NAMALWA (cell line): ENCODE data around the gene SCAP.
A peak's percentile ranks its signal among the peaks of the same experiment; 100 is the strongest.

ENCODE experiments used
- DNase-seq: peaks from one replicate; pipeline ENCODE4 v3.0.0-alpha.2; 2015; ENCODE audit warnings: low spot score

The SCAP gene

DNA sequence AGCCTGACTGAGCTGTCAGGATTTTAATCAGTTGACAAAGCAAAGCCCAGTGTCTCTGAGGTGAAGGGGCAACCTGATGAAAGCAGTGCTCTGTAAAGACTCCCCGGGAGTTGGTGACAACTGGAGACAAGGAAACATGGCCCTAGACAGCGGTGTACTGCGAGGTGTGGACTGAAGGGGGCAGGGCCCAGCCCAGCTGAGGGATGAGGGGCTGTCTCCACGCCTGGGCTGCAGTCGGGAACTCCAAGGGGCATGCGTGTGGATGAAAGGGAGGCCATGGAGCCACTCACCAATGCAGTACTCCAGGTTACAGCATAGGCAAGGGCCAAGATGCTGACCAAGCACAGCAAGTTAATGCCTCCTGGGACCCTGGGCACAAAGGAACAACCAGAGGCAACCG is 45.1 kb downstream of the SCAP start:
- DNase-seq = no peak

DNA sequence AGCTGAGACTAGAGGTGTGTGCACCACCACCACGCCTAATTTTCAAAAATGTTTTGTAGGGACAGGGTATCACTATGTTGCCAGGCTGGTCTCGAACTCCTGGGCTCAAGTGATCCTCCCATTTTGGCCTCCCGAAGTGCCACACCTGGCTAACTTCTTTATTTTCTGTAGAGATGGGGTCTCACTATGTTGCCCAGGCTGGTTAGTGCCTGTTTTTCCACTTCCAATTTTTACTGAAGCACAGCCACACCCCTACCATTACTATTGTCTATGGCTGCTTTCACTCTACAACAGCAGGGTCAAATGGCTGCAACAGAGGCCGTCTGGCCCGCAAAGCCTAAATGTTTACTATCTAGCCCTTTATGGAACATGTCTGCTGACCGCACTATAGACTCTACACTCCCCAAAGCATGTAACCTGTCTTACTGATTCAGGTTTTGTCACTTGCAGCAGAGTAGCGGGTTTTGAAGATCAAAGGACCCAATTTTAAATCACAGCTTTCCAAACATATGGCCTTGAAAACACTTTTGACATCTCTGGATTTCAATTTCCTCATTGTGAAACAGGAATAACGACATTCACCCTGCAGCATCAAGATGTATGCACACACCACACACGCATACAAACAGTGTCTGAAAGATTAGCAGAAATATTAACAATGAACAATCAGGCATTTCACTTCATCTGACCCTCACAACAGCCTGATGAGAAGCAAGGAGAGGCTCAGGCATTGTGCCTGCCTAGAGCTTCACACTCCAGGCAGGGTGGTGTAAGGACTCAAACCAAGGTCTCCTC is 46.1 kb downstream of the SCAP start:
- DNase-seq = no peak

DNA sequence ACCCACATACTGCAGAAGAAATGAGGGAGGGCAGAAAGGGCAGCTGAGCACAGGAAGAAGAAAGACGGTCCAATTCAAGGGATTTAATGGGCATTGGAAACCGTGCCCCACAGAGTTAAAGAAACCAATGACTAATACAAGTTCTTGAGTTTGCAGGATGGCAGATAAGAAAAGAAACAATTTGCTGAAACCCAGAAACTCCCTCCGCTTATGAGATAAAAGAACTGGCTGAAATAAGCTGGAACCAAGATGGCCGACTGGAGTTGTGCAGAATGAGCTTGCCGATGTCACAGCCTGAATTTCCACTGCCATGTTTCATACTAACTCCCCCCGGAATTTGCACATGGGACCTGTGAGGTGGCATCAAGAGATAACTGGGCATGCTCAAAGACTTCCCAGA is 47.1 kb downstream of the SCAP start:
- no peak for DNase-seq

DNA sequence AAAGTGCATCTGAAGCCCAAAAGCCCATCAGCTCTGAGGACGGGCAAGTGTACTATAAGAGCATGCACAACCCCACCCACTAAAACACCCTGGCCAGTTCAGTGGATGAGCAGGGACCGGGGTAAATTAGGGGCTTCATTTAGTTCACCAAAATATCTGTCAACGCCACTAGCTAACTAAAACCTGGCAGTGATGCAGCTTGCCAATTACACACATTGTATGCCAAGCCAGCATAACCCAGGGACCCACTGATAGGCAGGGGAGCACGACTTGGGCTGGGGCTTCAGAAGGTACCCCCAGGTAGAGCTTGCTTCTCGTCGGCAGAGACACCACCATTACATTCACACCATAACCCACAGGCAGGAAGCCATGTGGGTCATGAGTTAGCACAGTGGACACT is 47.9 kb downstream of the SCAP start:
- DNase-seq = no peak

DNA sequence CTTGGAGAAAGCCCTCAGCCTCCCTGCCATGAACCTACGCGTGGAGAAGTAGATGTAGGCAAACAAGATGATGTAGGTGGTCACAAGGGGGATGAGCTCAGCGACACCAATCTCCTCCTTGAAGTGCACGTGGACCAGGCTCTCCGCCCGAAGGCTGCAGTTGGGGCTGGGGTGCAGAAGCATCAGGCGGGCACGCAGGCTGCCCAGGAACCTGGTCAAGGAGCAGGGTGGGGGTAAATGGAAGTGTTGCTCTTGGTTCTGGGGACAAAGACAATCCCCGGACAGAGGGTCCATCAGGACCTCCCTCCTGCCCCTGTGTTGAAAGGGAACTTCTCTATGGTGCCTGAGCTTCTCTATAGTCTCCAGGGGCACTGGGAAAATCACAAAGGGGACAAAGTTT is 49.8 kb downstream of the SCAP start:
- DNase-seq = no peak

DNA sequence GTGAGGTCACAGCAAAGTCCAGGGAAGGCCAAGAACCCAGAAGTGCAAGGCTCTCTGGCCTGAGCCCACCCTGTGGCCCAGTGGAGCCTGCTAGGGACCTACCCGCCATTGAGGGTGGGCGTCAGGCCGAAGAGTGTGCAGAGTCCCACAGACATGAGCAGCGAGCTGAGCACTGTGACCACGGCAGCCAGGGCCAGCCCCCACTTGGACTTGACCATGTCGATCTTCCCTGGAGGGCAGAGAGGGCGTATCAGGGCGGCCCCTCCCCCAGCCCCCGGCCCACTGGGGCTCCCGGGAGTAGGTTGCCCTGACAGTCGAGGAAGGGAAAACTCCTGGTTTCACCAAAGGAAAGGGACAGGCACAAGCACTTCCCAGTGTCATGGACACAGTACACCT is 50.4 kb downstream of the SCAP start:
- no peak for DNase-seq

DNA sequence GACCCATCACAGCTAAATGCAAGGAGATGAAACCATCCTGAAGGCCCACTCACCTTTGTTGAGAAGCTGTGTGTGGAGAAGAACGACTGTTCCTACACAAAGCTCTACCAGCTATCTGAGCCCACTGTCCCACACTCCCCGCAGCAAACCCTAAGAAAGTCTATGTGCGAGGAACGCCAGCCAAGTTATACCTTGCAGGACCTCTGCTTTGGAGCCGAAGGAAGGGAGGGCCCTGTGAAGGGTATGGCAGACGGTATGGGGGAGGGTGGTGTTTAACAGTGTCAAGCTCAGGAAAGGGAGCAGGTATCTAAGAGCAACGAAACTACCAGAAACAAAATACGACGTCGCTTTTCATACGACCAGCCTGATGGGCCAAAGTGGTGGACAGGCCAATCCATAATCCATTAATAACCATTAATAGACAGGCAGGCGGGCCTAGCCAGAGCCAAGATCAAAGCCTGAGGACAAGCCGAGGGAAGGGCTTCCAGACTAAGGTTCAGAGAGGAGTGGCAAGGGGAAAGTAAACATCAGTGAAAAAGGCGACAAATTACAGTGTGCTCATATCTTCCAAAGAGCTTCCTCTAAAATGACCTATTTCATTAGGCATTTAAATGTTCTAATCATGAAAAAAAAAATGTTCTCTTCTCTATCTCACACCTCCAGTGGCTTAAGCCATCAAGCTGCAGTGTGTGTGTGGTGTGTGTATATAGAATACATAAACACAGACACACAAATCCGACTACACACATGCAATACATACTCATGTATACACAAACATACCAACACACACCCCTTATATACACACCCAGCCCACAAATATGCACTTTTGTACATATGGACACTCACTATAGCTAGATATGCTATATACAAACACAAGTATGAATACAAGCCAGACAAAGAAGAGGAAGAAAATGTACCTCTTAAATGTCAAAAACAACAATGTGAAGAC is 51.0 kb downstream of the SCAP start:
- DNase-seq = no peak

DNA sequence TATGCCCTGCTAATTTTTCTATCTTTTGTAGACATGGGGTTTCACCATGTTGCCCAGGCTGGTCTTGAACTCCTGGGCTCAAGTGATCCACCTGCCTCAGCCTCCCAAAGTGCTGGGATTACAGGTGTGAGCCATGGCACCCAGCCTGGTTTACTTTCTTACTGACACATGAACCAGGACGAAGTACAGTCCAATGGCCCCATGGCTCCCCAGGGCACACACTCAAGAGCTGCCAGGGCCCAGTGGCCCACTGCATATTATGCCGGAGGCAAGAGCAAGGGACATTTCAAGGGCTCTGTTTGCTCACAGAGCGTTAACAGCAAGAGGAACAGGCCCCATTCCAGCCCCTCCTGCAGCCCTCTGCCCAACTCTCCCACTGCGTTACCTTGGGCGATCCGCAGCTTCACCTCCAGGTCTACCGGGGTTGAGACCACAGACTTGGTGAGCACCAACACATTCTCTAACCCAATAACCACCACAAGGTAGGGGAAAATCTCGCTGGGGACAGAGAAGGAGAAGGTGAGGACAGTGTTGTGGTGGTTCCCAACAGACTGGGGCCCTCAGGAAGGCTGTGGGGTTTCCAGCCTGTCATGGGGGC is 52.1 kb downstream of the SCAP start:
- DNase-seq = no peak

DNA sequence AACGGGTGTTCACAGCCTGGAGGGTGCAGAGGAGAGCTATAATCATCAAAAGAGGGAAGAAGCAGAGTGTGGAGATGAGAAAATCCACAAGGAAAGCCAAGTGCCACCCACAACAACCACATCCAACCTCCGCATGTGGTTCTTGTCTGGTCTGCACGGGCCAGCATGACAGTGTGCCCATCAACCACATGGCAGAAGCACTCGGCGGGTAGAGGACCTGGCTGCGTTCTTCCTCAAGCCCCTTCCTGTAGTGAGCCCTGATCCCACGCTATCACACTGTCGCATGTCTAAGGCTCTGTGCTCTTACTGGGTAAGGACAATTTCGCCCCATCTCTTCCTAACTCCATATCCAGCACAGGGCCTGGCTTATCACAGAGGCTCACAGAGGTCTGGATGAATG is 53.0 kb downstream of the SCAP start:
- no peak for DNase-seq

DNA sequence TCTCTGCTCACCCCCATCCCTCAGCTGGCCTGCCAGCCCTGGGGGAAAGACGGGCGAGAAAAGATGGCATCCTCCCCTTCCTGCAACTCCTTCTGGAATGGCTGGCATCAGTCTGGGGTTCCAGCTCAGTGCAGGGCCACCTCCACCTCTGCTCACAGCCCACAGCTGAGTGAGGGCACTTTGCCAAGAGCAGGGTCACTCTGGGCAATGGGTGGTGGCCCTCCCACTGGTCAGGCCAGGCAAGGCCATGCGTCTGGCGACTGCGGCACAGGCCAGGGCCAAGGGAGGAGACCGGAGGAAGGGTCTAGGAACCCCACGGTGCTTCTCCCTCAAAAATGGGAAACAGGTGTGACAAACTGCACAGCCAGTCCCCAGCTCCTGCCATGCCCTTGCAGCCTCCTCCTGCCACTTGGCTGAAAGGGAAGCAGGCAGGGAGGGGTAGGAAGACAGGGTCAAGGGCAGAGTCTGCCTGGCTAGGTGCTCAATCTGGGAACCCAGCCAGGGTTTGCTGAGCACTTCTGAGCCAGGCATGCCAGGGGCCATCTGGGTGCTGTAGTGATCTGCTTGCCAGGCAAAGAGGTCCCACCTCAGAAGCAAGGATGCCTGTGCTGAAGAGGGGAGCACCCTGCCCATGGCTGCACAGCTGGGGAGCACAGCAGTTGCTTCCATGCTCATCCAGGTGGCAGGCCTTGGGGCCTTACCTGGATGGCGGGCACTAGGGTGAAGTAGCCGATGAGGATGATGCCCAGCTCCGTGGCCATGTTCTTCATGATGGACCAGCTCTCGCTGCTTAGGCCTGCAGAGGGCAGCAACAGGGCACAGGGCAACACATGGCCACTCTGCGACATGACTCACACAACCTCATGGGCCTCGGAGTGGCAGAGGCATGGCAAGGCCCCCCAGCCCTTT is 53.7 kb downstream of the SCAP start:
- DNase-seq = no peak

DNA sequence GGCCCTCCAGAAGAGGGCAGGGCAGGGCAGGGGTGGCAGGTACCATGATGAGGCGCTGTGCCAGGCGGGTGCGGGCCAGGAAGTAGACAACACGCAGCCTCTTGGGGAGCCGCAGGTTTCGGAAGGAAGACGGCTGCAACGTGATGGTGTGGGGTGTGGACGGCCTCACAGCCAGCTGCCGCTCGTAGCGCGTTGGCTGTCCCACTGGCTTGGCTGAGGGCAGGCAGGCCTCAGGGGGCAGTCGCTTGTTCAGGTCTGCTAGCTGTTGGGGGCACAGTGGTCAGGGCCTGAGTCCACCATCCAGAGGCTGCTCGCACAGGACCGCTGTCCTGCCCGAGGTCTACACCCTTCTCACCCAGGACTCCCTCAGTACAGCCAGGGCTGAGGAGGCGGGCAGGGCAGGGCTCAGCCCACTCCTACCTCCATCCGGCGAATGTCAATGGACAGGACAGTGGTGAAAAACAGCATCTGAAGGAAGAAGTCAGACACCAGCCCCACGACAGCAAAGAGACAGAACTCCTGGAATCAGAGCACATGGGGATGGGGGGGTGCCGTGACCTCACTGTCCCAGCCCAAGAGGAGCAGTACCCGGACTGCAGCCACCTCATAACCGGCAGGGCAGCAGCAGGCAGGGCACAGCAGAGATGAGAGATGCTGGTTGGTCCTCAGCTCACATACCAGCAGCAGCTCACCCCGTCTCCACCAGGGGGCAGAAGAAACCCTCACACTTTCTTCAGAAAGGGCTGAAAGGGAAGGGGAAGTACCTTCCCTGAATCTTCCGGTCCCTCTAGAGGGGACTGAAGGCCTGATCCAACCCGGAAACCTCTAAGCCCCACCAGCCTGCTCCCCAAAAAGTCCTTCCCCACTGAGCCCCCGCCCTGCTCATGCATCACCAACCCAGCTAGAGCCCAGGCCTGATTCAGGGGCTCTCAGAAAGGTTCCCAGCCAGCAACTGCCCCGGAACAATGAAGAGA is 54.9 kb downstream of the SCAP start:
- DNase-seq = peak; percentile 91

DNA sequence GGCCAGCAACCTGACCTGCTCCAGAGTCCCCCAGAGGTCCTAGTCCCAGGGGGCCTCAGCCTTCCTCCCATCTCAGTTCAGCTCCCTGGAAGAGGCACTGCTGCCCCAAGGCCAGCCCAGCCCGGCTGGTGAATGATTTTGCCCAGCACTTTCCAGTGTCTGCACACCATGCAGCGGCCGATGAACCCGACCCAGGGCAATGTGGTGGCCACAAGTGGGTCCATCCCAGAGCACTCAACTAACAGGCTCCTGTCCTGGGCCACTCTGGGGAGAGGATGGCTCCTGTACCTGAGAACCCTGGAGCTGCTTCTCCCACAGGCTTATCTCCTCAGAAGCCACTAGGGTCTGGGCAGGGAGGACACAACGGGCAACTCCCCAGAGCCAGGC is 55.7 kb downstream of the SCAP start:
- no peak for DNase-seq

DNA sequence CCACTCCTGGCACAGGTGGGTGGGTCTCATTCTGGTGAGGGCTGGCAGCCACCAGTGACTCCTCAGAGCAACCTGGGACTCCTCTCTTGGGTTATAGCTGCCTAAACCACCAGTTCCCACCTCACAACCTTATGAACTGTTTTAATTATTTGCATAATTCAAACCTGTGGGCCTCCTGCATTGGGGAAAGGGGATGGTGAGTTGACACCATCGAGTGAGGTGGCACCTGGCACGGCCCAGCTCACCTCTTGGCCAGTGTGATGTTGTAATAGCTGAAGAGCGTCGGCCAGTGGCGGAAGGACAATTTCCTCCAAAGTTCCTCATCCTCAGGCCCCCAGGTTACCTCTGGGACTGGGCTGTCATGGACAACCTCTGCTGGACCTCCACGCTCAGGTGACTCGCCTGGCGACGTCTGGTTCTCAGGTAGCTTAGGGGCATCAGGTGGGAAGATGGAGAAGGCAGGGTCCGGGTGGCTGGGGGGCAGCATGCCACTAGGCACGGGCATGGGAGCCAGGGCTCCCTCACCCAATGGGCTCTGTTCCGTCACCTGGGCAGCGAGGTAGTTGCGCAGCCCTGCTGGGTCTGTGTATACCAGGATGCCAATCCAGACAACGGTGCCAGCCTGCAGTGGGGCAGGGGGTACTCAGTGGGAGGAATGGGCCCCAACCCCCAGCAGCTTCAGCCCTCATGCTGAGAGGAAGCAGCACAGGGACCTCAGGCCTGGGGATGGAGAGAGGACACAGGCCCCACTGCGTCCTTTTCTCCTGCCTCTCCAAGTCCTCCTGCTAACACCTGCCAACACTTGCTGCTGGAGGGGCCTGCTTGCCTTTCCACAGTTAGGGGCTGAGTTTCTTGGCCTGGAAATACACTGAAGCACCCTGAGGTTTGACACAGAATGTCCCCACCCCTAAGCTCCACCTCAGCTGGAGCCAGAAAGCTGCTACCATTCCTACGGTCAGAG is 56.4 kb downstream of the SCAP start:
- no peak for DNase-seq

DNA sequence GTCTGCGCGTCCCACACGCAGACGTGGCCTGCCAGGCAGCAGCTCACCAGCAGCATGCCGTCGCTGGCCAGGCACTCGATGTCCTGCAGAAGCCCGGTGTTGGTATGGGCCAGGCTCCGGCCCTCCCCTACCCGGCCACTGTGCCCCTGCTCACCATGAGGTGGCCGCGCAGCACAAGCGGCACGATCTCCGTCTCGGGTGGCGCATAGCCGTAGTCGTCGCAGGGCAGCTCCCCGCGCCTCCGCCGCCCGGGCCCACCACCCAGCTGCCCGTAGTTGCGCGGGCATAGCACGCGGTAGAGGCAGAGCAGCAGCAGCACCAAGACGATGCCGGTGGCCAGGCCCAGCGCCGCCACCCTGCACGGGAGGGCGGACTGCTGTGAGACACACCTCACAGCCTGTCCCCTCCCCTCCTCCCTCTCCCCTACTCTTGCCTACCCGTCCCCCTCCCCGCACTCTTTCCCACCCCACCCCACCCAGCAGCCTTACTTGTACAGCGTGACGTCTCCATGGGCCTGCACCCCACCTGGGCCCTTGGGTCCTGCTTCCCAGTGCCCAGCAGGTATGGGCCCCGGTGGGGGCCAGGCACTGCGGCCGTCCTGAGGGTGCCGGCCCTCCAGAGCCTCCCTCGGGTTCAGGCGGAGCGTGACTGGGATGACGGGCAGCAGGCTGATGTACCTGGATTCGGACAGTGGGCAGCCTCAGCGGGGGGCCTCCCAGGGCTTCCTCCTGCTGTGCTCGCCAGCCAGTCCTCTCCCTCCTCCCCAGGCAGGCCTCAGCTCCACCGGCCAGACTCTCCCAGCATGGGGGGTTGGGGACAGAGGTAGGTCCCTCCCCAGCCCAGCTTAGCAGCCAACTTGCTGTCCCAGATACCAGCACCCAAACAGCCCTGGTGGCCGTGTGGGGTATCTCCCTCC is 57.3 kb downstream of the SCAP start:
- DNase-seq = peak; percentile 43

DNA sequence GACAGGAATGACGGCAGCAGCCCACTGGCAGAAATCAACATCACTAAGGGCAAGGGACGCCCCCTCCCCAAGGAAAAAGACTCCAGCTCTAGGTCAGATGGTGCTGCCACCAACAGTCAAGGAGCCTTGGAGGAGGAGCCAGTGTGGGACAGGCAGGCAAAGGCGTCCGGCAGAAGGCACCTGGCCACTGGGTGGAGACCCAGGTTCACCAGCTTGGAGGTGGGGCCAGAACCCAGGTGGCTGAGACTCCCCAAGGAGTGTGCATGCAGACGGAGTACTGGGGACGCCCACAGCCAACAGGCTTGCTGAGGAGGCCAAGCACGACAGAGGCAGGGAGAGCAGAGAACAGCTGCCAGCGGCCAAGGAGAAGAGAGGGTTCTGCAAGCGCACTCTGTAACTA is 59.7 kb downstream of the SCAP start:
- DNase-seq = peak; percentile 28

DNA sequence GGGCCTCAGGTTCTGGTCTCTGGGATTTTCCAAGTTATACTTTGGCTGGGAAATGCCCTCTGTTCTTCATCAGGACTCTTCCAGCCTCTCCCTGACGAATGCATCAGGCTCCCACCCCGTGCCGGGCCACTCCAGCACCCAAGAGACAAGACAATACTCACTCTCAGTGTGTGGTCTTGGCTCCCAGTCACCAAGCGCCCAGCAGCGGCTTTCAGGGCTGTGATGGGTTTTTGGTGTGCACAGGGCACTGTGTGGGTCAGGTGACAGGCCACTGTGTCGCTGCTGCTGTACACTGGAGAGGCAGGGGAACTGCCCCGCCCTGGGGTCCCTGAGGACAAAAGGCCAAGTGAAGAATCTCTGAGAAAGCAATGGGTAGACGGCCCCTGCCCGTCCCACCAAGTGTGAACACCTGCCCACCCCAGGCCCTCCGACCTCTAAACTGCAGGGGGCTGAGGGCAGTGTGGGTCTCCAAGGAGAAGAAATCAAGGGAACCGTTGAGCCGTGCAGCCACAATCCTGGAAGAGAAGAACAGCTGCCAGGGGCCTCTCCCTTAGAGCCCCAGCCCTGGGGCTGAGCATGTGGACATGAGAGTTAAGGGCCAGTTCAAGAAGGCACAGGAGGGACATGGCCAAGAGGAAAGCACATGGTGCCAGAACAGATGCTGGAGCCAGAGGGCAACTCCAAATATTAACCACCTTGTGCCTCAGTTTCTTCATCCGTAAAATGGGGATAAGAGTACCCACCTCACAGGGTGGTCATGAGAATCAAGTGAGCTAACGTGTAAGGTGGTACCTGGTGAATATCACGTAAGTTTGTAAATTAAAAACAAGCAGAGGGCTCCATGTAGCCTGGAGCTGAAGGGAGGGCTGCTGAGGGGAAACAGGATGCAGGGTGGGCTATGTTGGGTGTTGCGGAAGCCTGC is 60.8 kb downstream of the SCAP start:
- DNase-seq = no peak

DNA sequence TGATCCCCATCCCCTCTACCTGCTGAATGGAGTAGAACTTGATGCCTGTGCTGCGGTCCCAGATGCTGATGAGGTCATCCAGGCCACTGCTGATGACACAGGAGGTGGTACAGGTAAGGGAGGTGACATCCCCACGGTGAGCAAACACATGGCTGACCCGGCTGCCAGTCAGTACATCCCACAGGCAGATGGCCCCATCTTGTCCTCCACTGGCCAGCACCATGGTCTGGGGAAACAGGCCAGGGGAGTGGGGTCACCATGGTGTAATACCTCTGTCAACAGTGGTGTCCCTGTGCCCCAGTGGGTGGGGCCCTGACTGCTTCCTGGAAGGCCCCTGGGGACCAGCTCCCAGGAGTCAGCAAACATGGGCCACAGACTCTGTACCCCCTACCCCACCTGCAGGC is 61.6 kb downstream of the SCAP start:
- DNase-seq = no peak
